Mesodermal cell (in vitro differentiated cells): Measurements from ENCODE around the gene RPP25L.

Source experiments
- H3K27ac ChIP-seq: 2 replicates; pipeline ENCODE4 v1.7.0; 2013; ENCODE audit warnings: mild to moderate bottlenecking, low read depth, low read length, moderate library complexity; ENCODE audit not compliant: severe bottlenecking
- H3K36me3 ChIP-seq: 2 replicates; pipeline ENCODE4 v1.7.1; 2013; ENCODE audit warnings: mild to moderate bottlenecking, low read length, moderate library complexity; ENCODE audit not compliant: control insufficient read depth, insufficient read depth
- H3K4me1 ChIP-seq: one replicate; pipeline ENCODE4 v1.7.1; 2013; ENCODE audit warnings: mild to moderate bottlenecking, low read length; ENCODE audit not compliant: insufficient read depth, control insufficient read depth, poor library complexity, severe bottlenecking
- H3K4me3 ChIP-seq: 2 replicates; pipeline ENCODE4 v1.7.0; 2013; ENCODE audit warnings: low read length, control low read depth, mild to moderate bottlenecking; ENCODE audit not compliant: insufficient read depth, poor library complexity, severe bottlenecking; ENCODE audit errors: extremely low read depth
- H3K9me3 ChIP-seq: 2 replicates; pipeline ENCODE4 v1.7.1; 2013; ENCODE audit warnings: mild to moderate bottlenecking, low read length, moderate library complexity; ENCODE audit not compliant: control insufficient read depth
- WGBS, 2 experiments: methylation state at CpG; one replicate each; pipeline ENCODE4 v1.1.5; 2013; ENCODE audit warnings: missing lambda C conversion rate in 2 of 2; ENCODE audit not compliant: insufficient coverage in 2 of 2; 5-methylcytosine and 5-hydroxymethylcytosine counted together

The RPP25L gene

GRCh38 chr9:34591248-34591916 lies 20.5 kb downstream of the RPP25L start:
- Histone ChIP-seq H3K9me3 (no peaks in the 10 kb centered on the region), H3K36me3 (no peaks in the 10 kb centered on the region), H3K4me3 (no peak overlapping the region), H3K27ac (no peak overlapping the region), H3K4me1 (peaks cover 17% of the 10 kb centered on the region)
- WGBS, 2 experiments: 2 to 3% methylated on average over 47 to 60 of the region's 60 CpGs

- Histone ChIP-seq H3K9me3 (no peaks in the 10 kb centered on the region), H3K36me3 (no peaks in the 10 kb centered on the region), H3K4me1 (peaks cover 24% of the 10 kb centered on the region), H3K4me3 (peak overlapping the region; percentile 58), H3K27ac (no peak overlapping the region)
- 7 to 10% methylated on average over 24 to 26 of the region's 40 CpGs for WGBS, 2 experiments
Observed at GRCh38 chr9:34590381-34591247, 21.3 kb downstream of the RPP25L start.

GRCh38 chr9:34589636-34590380 lies 22.1 kb downstream of the RPP25L start, which contains the start of gene CNTFR:
TSS of gene CNTFR (minus strand) at chr9:34589724. CDS start at chr9:34568981, 20,743 bp downstream.
- no peaks in the 10 kb centered on the region for H3K9me3 ChIP-seq
- H3K36me3 ChIP-seq: no peaks in the 10 kb centered on the region
- peak within 1 kb of the TSS; percentile 58 for H3K4me3 ChIP-seq
- H3K27ac ChIP-seq: no peak within 1 kb of the TSS
- peaks cover 28% of the 10 kb centered on the region for H3K4me1 ChIP-seq
- WGBS, 2 experiments: 0% methylated on average over 53 to 57 of the region's 104 CpGs

- WGBS, 2 experiments: 0 to 1% methylated on average over 54 to 64 of the region's 86 CpGs
- no peaks in the 10 kb centered on the region for H3K9me3 ChIP-seq
- H3K4me3 ChIP-seq: peak overlapping the region; percentile 58
- H3K36me3 ChIP-seq: no peaks in the 10 kb centered on the region
- H3K27ac ChIP-seq: no peak overlapping the region
- peaks cover 28% of the 10 kb centered on the region for H3K4me1 ChIP-seq
Observed at GRCh38 chr9:34588671-34589635, 22.9 kb downstream of the RPP25L start.

- H3K27ac ChIP-seq: no peak overlapping the region
- H3K9me3 ChIP-seq: no peaks in the 10 kb centered on the region
- no peaks in the 10 kb centered on the region for H3K36me3 ChIP-seq
- 88 to 90% methylated on average over 2 of the region's 2 CpGs for WGBS, 2 experiments
- H3K4me1 ChIP-seq: peaks cover 22% of the 10 kb centered on the region
- no peak overlapping the region for H3K4me3 ChIP-seq
Observed at GRCh38 chr9:34587271-34587670, 24.6 kb downstream of the RPP25L start.

DNA sequence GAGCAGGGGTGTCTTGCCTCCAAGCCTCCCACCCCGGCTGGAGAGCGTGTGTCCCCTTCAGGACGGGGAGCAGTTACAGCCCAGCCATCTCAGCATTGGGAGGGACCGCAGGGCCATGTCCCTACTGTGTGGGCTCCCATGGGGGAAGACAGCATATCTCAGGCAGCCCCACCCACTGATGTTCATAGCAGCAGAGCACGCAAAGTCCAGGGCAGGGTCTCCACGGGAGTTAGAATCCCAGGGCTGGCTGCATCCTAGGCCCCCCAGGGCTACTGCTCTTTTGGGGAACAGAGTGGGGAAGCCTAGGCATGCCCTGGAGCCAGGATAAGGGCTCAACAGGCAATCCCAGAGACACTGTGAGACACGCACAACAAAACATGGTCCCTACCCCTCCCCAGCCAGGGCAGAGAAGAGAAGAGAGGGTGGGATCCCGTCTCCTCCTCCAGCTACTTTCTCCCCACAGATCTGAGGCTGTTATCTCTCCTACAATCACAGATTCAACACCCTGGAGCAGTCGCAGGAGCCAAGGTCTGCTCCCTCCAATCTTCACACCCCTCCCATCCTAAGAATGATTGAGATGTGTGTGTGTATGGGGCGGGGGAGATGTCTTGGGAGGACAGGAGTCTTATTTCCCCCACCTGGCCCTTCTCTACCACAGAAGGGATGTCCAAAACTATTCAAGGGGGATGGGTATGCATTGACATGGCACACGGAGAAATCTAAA lies 25.8 kb downstream of the RPP25L start:
- no peak overlapping the region for H3K4me3 ChIP-seq
- H3K27ac ChIP-seq: no peak overlapping the region
- H3K4me1 ChIP-seq: peaks cover 22% of the 10 kb centered on the region
- H3K9me3 ChIP-seq: no peaks in the 10 kb centered on the region
- H3K36me3 ChIP-seq: no peaks in the 10 kb centered on the region
- WGBS, 2 experiments: 22 to 27% methylated on average over 7 of the region's 11 CpGs

DNA sequence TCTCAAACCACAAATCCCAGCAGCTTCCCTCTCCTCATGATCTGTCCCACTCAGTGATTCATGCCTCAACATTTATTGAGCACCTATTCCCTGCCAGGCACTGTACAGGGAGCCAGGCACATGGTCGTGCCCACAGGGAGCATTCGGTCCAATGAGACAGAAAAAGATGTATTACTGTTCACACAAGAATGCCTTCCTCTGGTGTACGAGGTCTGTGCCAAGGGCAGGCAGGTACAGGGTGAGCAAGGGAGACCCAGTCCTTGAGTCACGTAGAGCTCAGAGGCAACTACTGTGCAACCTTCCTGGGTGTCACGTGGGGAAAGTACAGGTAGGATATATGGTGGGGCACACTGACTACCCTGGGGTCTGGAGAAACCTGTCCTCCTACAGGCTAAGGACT lies 26.9 kb downstream of the RPP25L start:
- Histone ChIP-seq H3K4me3 (no peak overlapping the region), H3K9me3 (no peaks in the 10 kb centered on the region), H3K36me3 (no peaks in the 10 kb centered on the region), H3K4me1 (peaks cover 23% of the 10 kb centered on the region), H3K27ac (no peak overlapping the region)
- WGBS, 2 experiments: 89 to 90% methylated on average over 3 to 4 of the region's 5 CpGs

DNA sequence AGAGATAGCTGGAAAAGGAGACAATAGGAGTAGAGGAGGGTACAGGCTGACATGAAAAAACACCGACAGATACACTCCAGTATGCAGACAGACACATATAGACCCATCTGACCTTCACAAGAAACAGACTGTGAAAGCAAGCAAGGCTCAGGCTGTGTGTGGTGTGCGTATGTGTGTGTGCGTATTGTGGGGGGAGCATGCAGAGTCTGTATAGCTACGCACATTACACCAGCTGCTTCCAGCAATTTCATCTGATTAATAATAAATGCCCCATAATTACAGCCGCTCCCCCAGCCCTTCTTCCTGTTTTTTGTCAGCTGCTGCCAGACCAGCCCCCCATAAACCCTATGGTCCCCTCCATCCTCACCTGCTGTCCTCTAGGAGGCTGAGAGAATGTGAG lies 29.1 kb downstream of the RPP25L start:
- peaks cover 37% of the 10 kb centered on the region for H3K4me1 ChIP-seq
- no peak overlapping the region for H3K27ac ChIP-seq
- WGBS, 2 experiments: 93 to 100% methylated on average over 1 to 3 of the region's 5 CpGs

DNA sequence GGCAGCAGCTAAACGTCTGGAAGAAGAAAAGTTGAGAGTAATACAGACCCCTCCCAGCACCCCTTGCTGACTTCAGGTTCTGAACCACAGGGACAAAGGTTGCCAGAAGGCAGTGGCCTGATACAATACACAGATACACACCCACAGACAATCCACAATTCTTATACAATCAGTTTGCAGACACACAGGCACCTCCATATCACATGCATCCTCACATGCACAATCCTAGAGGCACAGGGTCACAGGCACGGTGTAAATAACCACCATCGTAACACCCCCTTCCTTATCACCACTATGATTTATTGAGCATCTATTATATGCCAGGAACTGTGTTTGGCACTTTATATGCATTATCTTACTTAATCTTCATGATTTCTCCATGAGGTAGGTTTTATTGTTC lies 30.6 kb downstream of the RPP25L start:
- H3K9me3 ChIP-seq: no peaks in the 10 kb centered on the region
- peak overlapping the region; percentile 32 for H3K27ac ChIP-seq
- no peaks in the 10 kb centered on the region for H3K36me3 ChIP-seq
- H3K4me1 ChIP-seq: peaks cover 46% of the 10 kb centered on the region
- no peak overlapping the region for H3K4me3 ChIP-seq
- WGBS, 2 experiments: no CpG with 5 or more reads among the region's 3 CpGs

More for the DNA sequence above, 29.1 kb downstream of the RPP25L start:
- Histone ChIP-seq H3K36me3 (no peaks in the 10 kb centered on the region), H3K9me3 (no peaks in the 10 kb centered on the region), H3K4me3 (no peak overlapping the region)
